GM12891 (cell line): Measurements from ENCODE around the gene GJA10.

Source experiments
- DNase-seq: peaks from one replicate; pipeline ENCODE4 v3.0.0; 2011; ENCODE audit warnings: low spot score; ENCODE audit not compliant: insufficient read length
- FAIRE-seq: peaks from 2 replicates; lab custom pipeline; 2011; peaks lifted over from hg19 to GRCh38; lab: Jason Lieb, UNC
- PAX5 ChIP-seq: IDR thresholded peaks from 2 replicates; pipeline ENCODE4 v1.6.1; 2011; ENCODE audit warnings: low read length, moderate library complexity, mild to moderate bottlenecking; ENCODE audit not compliant: insufficient read depth, severe bottlenecking
- POLR2A ChIP-seq: IDR thresholded peaks from 2 replicates; pipeline ENCODE4 v1.6.1; 2011; ENCODE audit warnings: low read depth, low read length, control low read depth
- POLR2AphosphoS5 ChIP-seq: IDR thresholded peaks from 2 replicates; pipeline ENCODE4 v1.6.1; 2011; ENCODE audit warnings: low read depth, low read length, control low read depth
- POU2F2 ChIP-seq: IDR thresholded peaks from 2 replicates; pipeline ENCODE4 v1.6.1; 2011; ENCODE audit warnings: low read depth, mild to moderate bottlenecking, control low read depth, low read length, moderate library complexity
- SPI1 ChIP-seq: IDR thresholded peaks from 2 replicates; pipeline ENCODE4 v1.6.1; 2011; ENCODE audit warnings: low read depth, low read length, control low read depth
- TAF1 ChIP-seq: IDR thresholded peaks from 2 replicates; pipeline ENCODE4 v1.6.1; 2011; ENCODE audit warnings: low read depth, low read length, control low read depth

The GJA10 gene

DNA sequence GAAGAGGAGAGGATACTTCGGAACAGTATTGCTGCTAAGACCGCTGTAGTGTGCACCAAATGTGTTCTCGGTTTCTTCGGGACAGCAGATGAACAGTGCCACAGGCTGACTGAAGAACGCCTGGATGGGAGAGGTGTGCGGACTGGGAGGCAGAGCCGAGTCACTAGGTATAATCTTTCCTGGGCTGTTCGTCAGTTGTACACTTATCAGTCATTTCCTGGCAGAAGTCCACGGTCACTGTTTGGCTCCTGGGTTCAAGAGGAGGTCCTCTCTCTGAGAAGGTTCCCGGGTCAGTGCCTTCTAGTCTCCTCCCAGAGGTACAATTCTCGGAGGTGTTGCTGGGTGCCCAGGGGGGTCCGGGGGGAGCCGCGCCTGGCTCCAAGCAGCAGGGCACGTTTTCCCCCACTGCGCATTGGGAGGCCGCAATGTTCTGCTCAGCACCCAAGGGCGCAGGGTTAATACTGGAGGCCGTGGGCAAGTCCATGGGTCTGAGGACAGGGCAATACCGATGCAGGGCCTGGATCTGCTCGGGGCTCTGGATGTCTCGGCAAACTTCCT, 38.1 kb downstream of the GJA10 start:
- TF ChIP-seq PAX5 (no peak), TAF1 (no peak), POLR2AphosphoS5 (no peak), POLR2A (no peak), SPI1 (no peak), POU2F2 (no peak)
- no peak for FAIRE-seq

DNA sequence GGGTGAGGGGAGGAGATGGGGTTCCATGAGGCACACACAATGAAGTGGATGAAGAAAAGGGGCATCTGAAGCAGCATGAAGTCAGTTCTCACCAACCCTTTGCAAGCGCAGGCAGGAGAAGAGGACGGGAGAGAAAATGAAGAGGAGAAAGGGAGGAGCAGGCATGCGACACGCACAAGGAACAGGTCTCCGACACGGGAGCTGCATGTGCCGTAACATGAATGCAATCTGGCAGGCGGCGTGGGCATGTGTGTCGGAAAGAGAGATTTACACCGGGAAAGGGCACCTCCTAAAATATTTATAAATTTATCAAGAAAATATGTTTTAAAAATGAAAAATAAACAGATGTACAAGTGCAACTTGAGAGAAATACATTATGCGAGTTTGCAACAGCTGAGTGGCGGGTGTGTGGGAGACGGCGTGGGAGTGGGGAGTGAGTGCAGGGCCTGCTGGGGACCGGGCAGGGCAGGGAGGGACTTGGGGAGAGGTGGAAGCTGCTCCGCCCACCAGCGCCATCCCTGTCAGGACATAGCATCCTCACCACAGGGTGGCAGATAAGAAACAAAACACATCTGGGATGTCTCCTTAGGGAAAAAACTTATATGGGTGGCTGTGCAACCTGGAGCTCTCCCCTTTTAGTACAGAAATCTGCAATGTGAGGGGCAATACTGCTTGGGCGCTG, 40.6 kb downstream of the GJA10 start:
- FAIRE-seq (no peak), DNase-seq (no peak)
- TF ChIP-seq TAF1 = no peak
- TF ChIP-seq POU2F2 = no peak
- no peak for TF ChIP-seq POLR2AphosphoS5
- no peak for TF ChIP-seq POLR2A
- TF ChIP-seq SPI1 = no peak
- TF ChIP-seq PAX5 = no peak

More for the DNA sequence above, 38.1 kb downstream of the GJA10 start:
- no peak for DNase-seq

DNA sequence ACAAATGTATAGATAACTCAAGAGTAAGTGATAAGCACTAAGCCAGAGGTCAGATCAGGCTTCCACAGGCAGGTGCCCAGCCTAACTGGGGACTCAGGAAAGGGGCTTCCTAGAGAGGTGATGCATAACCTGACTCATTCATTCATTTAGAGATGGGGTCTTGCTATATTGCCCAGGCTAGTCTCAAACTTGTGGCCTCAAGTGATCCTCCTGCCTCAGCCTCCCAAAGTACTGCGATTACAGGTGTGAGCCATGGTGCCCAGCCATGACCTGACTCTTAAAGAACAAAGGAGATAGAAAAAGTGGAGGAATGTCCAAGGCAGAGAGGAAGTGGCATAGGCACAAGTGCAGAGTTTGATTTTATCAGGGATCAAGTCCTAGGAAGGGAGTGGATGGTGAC, 41.9 kb downstream of the GJA10 start:
- no peak for FAIRE-seq
- no peak for TF ChIP-seq SPI1
- TF ChIP-seq TAF1 = no peak
- no peak for TF ChIP-seq POLR2A
- TF ChIP-seq PAX5 = no peak
- no peak for DNase-seq

DNA sequence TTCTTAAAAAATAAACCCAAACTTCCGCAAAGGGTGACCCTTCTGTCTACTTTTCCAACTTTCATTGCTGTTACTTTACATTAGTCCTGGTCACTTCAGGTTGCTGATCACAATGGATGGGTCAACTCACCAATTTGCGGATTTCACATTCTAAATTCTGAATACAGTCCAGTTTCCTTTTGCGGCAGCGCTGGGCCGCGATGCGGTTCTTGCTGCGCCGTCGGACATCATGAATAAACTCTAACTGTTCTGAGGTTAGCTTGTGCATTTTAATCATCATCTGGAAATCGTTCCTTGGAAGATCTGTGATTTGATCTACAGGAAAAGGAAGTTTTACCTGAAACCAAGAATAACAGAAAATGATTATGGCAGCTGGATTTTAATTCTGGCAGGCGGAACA, 43.7 kb downstream of the GJA10 start:
- FAIRE-seq = no peak

DNA sequence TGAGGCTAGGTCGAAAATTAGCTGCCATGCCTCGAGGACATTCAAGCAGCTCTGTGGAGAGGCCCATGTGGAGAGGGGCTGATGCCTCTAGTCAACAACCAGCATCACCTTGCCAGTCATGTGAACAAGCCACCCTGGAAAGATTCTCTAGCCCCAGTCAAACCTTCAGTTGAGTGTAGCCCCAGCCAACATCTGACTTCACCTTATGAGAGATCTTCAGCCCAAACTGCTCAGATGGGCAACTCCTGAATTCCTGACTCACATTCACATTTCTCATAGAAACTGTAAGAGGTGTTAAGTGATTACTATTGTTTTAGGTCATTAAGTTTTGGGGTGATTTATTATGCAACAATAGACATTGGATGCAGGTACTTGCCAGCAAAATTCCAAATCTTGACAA, 44.9 kb downstream of the GJA10 start:
- TF ChIP-seq POLR2AphosphoS5 (no peak), SPI1 (no peak), PAX5 (no peak), POLR2A (no peak), POU2F2 (no peak), TAF1 (no peak)
- FAIRE-seq = no peak
- no peak for DNase-seq

More for the DNA sequence above, 43.7 kb downstream of the GJA10 start:
- no peak for DNase-seq
- TF ChIP-seq PAX5 (no peak), POLR2A (no peak), TAF1 (no peak), POLR2AphosphoS5 (no peak), SPI1 (no peak), POU2F2 (no peak)

DNA sequence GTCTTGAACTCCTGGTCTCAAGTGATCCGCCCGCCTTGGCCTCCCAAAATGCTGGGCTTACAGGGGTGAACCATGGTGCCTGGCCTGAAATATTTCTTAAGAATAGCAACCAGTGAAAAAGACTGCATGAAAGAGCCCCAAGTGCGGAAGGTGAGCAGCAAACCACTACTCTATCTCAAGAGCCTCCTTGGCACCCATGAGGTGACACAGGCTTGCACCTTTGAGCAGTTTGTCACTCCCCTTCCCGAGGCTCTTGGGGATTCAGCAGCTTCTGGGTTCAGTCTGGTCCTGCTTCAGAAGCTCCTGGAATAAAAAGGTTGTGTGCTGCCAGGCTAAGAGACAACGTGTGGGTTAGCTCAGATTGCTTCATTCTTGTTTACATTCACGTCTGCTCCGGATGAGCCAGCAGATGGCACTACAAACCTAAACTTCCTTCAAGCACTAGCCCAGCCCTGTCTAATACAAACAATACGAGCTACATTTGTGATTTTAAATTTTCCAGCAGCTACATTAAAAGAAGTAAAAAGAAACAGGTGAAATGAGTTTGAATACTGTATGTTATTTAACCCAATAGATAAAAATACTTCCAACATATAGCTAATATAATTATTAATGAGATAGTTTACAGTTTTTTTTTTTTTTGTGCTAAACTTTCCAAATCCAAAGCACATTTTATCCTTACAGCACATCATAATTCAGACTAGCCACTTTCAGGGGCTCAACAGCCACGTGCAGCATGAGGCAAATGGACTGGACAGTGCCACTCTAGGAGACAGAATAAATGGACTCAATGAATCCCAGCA, 46.2 kb downstream of the GJA10 start:
- TF ChIP-seq PAX5 (no peak), SPI1 (no peak), POU2F2 (no peak), POLR2A (no peak), POLR2AphosphoS5 (no peak), TAF1 (no peak)
- peak; percentile 85 for FAIRE-seq

DNA sequence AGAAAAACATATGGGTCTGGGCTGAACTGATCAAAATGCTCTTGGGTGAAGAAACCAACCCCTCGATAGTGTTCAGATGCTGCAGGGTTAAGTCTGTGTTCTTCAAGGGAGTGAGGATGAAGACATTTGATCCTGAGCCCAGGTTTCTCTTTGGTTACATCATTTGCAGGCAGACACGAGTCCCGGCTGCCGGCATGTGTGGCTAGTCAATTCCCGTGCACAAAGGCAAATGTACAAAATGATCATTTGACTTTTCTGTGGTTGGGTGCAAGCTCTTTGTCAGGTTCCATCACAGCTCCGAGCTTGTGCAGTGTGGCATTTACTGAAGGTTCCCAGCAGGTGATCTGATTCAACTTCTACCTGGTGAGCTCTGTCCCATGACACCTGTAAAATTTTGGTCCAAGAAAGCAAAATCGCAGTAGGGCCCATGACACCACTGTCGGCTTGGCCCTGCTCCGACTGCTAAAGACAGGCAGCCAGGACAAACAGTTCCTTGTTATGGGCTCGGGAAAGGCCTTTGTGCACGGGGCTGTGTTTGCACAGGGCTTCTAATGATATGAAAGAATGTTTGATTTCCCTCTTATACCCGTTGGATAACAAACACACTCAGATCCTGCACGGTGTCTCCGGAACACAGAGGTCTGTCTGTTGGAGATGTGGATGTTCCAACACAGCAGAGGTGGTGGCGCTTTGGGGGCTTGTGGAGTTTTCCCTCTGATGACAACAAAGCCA, 46.9 kb downstream of the GJA10 start:
- no peak for FAIRE-seq
- DNase-seq = no peak

More for the DNA sequence above, 46.2 kb downstream of the GJA10 start:
- DNase-seq = peak; percentile 45

DNA sequence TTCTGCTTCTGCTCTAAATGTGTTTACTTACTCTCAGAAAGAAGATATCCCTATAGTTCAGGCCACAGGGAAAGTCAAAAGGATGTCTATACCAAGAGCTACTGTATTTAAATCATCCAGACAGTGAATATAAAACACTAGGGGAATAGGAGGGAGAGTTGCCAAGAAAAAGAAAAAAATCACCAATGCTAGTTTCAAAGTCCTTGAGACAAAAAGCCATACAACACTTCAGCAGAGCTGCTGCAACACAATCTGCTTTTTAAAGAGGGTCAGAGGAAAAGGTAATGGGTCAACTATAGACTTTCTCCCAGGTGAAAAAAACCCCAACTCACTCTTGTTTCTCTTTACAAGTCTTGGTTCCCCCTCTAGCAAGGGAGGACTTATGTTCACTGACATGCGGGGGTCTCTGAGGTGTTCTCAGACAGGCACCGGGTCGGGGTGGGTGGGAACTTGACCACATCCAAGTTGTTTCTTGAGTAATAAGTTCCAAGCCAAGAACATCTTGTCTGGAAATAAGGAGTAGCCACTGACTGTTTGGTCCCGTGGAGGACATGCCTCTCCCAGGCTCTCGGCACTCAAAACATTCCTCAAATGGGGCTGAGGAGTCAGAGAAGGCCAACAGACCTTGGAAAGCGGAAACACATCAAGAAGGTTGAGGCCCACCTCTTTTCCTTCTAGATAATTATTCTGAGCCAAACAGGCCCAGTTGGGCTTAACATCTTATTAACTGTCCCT, 47.7 kb downstream of the GJA10 start:
- DNase-seq = no peak
- TF ChIP-seq SPI1 (no peak), POLR2A (no peak), POU2F2 (no peak), PAX5 (no peak), POLR2AphosphoS5 (no peak), TAF1 (no peak)
- FAIRE-seq = no peak

More for the DNA sequence above, 46.9 kb downstream of the GJA10 start:
- TF ChIP-seq TAF1 (no peak), PAX5 (no peak), POLR2A (no peak), SPI1 (no peak), POLR2AphosphoS5 (no peak), POU2F2 (no peak)

DNA sequence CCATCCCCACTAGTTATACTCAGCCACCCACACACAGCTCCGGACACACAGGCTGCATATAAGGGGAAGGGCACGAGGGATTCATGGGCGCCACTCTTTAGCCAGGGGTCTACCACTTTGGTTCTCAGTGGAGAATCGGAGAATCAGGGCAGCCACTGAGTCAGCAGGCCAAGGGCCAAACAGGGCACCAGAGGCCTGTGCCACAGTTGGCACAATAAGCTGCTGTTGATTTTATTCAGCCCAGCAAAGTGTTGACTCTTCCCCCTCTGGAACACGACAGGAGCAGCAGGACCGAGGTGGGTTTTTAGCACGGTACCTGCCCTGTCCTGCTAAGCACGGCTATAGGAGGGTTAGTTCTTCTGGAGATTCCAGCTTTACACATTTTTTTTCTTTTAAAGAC, 48.3 kb downstream of the GJA10 start:
- FAIRE-seq (no peak), DNase-seq (no peak)
- TF ChIP-seq SPI1 = no peak
- no peak for TF ChIP-seq TAF1
- TF ChIP-seq POLR2A = no peak
- TF ChIP-seq PAX5 = no peak
- TF ChIP-seq POU2F2 = no peak
- TF ChIP-seq POLR2AphosphoS5 = no peak
